IPS DF 4.7 (cell line): ENCODE data around the gene SIX2.

Source experiments
- DNase-seq: peaks from one replicate; pipeline ENCODE4 v3.0.0-alpha.2; 2013; ENCODE audit warnings: low spot score; ENCODE audit errors: extremely low read depth

The SIX2 gene

DNA sequence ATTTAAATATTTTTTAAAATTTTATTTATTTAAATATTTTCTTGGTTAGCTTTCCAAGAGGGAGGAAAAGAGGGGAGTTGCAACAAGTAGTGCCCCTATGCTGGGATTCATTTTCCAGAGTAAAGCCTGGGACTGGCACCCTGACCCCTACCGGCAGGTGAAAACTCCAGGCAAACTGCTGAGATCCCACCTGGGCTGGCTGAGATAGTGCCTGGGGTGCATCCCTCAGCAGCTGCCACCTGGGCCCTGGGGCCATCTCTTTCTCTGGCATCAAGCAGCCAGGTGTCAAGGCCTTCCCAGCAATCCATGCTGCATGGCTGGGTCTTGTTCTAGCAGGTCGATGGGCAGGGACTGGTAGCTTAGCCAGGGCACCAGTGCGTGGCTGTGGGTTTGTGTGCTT is 6.6 kb downstream of the SIX2 start:
- no peak for DNase-seq

DNA sequence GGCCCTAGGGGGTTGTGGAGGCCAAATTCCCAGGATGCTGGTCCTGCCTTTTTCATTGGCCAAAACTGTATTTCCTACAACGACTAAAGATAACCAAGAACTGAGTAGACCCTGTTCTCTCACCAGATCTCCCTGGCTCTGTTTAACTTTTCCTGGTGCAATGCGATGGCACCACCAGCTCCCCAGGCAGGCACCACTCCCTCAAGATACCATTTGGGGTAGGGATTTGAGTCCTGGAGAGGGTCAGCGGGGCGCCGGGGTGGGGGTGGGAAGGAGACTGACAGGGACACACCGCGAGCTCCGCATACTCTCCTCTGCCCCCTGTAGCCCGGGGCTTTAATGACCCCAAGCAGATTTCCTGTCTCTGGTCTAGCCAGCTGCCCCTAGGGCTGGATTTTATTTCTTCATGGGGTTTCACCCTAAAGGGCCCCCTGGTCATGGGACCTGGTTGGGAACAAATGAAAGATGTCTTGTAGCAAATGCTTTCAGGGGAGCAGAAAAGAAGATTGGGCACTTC is 7.3 kb downstream of the SIX2 start:
- DNase-seq, result no peak

- no peak for DNase-seq
Measured at GRCh38 chr2:45000921-45001868, 8.1 kb downstream of the SIX2 start.

DNA sequence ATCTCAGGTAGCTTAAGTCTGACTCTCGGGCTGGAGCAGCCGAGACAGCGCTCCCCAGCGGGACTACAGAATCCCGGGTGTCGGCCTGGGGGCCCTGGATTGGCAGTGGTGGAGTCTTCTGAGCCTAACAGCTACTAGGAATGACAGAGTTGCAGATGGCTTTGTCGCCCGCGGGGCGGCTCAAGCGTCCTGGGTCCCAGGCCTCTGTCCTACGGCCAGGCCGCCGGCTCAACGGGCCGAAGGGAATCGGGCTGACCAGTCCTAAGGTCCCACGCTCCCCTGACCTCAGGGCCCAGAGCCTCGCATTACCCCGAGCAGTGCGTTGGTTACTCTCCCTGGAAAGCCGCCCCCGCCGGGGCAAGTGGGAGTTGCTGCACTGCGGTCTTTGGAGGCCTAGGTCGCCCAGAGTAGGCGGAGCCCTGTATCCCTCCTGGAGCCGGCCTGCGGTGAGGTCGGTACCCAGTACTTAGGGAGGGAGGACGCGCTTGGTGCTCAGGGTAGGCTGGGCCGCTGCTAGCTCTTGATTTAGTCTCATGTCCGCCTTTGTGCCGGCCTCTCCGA is 8.8 kb downstream of the SIX2 start:
- no peak for DNase-seq

DNA sequence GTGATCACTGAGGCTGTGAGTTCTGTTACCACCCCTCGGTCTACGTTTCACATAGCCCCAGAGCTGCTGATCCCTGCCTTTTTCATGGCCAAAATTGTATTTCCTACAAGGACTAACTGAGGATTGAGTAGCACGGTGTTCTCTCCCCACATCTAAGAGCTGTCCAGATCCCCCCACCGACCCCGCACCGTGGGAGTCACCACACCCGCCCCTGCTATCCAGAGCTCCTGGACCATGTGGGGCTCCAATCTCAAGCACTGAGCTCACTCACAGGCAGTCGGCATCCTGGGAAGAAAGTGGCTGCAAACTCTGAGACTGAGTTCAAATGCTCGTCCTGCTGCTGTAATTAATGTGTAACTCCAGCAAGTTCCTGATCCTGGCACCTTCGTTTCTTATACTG is 9.7 kb downstream of the SIX2 start:
- no peak for DNase-seq

DNA sequence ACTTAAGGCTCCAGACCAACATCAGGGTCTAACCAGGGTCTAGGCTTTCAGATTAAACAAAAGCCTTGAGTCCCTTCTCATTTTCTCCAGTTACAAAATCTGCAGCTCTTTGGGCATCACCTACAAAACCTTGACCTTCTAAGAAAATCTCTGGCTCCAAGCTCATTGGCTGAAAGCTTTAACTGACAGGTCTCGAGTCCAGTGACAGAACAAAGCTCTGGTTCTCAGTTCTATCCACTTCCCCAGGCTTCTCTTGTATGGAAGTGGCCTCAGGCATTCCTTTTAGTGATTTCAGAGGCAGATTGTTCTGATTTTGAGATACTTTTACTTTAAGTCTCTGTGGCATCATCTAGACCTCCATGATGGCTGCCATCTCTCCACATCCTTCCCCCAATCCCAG is 11.3 kb downstream of the SIX2 start:
- DNase-seq, result no peak

- DNase-seq, result no peak
Measured at GRCh38 chr2:44996356-44996755, 12.9 kb downstream of the SIX2 start.

- no peak for DNase-seq
Measured at GRCh38 chr2:44994377-44994776, 14.9 kb downstream of the SIX2 start.

GRCh38 chr2:44989176-44989575 is 20.1 kb downstream of the SIX2 start:
- DNase-seq, result no peak

DNA sequence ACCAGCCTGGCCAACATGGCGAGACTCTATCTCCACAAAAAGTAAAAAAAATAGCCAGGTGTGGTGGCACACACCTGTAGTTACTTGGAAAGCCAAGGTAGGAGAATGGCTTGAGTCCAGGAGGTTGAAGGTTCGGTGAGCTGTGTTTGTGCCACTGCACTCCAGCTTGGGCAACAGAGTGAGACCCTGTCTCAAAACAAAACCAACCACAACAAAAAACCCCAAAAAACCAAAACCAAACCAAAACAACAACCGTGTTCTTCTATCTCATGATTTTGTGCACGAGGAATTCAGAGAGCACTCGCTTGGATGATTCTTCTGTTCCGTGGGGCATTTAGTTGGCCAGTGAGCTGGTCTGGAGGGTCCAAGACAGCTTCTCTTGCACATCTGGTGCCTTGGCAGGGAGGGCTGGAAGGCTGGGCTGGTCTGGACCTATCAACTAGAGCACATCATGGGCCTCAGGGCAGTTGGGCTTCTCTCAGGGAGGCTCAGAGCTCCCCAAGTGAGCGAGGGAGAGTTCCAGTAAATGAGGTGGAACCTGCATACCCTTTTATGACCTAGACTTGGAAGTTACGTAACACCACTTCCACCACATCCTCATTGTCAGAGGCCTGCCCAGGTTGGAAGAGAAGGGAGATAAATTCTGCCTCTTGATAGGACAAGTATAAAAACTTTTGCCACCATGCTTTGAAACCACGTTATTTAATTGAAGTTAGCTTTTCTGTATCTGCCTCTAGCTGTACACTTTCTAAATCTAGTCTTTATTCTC is 25.2 kb downstream of the SIX2 start:
- DNase-seq, result no peak

GRCh38 chr2:44981714-44982108 is 27.5 kb downstream of the SIX2 start:
- no peak for DNase-seq

GRCh38 chr2:44980751-44981713 is 28.2 kb downstream of the SIX2 start:
- no peak for DNase-seq

GRCh38 chr2:44979581-44979980 is 29.7 kb downstream of the SIX2 start:
- DNase-seq, result no peak

- DNase-seq, result no peak
Measured at GRCh38 chr2:44975571-44976450, 33.4 kb downstream of the SIX2 start.

- no peak for DNase-seq
Measured at GRCh38 chr2:44974064-44974715, 35.1 kb downstream of the SIX2 start.

- no peak for DNase-seq
Measured at GRCh38 chr2:44972771-44973535, 36.3 kb downstream of the SIX2 start.

DNA sequence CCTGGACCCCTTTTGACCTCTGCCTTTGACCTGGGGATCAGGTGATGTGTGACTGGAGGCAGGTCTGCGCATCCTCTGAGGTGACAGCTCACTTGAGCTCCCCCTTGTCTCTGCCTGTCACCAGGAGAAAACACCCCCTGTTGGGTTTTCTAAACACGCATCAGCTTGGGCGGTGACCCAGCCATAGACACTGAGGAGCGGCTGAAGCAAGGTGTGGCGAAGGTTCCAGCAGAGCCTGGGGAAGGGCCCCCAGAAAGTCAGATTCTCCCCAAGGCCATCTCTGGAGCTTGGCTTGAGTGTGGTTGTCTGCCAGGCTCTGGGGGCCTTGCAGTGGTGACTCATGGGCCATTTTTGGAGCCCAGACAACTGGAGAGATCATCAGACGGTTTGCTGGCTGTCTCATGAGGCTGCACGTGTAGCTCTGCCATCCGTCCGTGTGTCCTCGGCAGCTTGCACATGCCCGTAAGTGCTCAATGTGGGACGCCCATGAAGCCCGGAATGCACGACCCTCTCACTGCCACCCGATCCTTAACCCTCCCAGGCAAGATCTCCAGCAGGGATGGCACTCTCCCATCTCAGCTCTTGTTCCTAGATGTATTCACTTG is 38.3 kb downstream of the SIX2 start:
- DNase-seq, result no peak

DNA sequence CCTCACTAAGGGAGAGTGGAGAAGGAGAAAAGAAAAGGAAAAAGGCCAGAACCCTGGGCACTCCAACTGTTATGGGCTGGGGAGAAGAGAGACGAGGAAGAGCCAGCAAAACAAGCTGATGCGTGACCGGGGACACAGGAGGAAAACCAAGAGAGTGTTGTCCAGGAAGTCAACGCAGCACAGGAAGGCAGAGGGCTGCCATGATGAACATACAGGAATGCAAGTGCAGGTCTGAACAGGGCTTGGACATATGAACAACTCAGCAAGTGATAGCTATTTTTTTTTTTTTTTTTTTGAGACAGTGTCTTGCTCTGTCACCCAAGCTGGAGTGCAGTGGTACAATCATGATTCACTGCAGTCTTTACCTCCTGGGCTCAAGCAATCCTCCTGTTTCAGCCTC is 39.3 kb downstream of the SIX2 start:
- DNase-seq, result no peak
